OCI-LY1 (cell line): ENCODE data around the gene PICK1.
A peak's percentile ranks its signal among the peaks of the same experiment; 100 is the strongest.

ENCODE experiments used
- EZH2 ChIP-seq: fragments of 200-600 bp; sonication (generic), shearing (Covaris generic); IDR thresholded peaks from 2 replicates; pipeline ENCODE4 v1.8.0; 2017; ENCODE audit warnings: borderline replicate concordance, mixed run types, mild to moderate bottlenecking, antibody characterized with exemption, low read length, moderate library complexity, mixed read lengths
- TF ChIP-seq, protein P1 (sequence below): fragments of 200-600 bp; sonication (generic), shearing (Covaris generic); IDR thresholded peaks from 2 replicates; pipeline ENCODE4 v1.5.1; 2017; ENCODE audit warnings: mild to moderate bottlenecking, antibody characterized with exemption, low read length, moderate library complexity, mixed read lengths

GRCh38 chr22:38097557-38098409 is 40.6 kb downstream of the PICK1 start:
- TF ChIP-seq, protein P1, sequence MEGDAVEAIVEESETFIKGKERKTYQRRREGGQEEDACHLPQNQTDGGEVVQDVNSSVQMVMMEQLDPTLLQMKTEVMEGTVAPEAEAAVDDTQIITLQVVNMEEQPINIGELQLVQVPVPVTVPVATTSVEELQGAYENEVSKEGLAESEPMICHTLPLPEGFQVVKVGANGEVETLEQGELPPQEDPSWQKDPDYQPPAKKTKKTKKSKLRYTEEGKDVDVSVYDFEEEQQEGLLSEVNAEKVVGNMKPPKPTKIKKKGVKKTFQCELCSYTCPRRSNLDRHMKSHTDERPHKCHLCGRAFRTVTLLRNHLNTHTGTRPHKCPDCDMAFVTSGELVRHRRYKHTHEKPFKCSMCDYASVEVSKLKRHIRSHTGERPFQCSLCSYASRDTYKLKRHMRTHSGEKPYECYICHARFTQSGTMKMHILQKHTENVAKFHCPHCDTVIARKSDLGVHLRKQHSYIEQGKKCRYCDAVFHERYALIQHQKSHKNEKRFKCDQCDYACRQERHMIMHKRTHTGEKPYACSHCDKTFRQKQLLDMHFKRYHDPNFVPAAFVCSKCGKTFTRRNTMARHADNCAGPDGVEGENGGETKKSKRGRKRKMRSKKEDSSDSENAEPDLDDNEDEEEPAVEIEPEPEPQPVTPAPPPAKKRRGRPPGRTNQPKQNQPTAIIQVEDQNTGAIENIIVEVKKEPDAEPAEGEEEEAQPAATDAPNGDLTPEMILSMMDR: peak; percentile 41
- no peak for TF ChIP-seq EZH2
